ENCODE measurements around the gene PNKP. TPM values are rescaled to one million over a fixed set of nuclear protein-coding genes. Genes with fewer than 3 reads are reported as not detected.
A peak's percentile ranks its signal among the peaks of the same experiment; 100 is the strongest.

The PNKP gene
- total and polyA plus RNA-seq, 9 donors, result 20.2 to 41.7 (median 32.5) TPM

GRCh38 chr19:49851456-49852259 lies 15.7 kb downstream of the PNKP start:
- H3K36me3 ChIP-seq (ENCODE audit: control insufficient read depth, insufficient read depth, low read length), result peaks cover 41% of the 10 kb centered on the region
- H3K4me1 ChIP-seq (ENCODE audit: control insufficient read depth, insufficient read depth, low read length), result peaks cover 37% of the 10 kb centered on the region
- peak; percentile 74 for DNase-seq
- no peaks in the 10 kb centered on the region for H3K27me3 ChIP-seq (ENCODE audit: control insufficient read depth, insufficient read depth, low read length)
- peak overlapping the region; percentile 99 for H3K27ac ChIP-seq (ENCODE audit: low read length)
- peak overlapping the region; percentile 95 for H3K4me3 ChIP-seq (ENCODE audit: low read length)
- 1% methylated on average over 51 of the region's 78 CpGs for WGBS (ENCODE audit: insufficient coverage)
- peaks cover 9% of the 10 kb centered on the region for H3K9me3 ChIP-seq (replicated peaks; ENCODE audit: control insufficient read depth, low read depth, low read length)

DNA sequence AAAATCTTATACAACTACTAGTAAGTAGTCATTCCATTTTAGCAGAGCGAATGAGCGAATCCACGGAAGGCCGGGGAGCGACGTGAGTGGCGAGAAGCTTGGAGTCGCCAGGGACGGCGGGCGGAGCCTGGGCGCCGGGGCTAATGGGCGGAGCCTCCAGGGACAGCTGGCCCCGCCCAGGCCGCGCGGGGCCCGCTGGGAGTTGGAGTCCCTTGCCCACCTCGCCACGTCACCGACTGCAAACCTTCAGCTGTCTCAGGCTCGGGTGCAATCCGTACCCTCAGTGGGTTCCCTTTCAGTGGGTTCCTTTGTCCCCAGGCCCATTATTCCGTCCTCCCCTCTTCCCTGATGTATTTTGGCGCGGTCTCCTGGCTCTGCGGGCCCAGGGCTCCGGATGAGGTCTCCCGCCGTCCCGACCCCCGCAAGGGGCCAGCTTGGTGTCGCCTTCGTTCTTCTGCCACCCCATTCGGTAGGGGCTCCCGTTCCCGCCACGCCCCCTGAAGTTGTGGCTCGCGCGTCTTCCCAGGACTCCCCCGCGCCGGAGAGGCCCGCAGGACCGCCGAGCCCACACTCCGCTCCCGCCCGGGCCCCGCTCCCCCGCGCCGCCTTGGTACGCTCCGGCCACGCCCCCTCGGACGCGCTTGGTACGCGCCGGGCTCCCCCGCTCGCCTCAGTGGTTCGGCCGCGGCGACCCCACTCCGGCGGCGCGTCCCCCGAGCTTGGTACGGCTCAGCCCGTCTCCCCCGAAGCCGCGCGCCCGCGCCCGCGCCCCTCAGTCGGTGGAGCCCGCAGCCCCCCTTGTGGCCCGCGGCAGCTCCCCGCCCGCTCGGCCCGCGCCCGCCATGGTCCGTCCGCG lies 16.7 kb downstream of the PNKP start, which contains the start of gene PTOV1:
PTOV1 (plus strand) TSS at position 673 of the 856 bp plus-strand sequence.
- H3K4me3 ChIP-seq (ENCODE audit: low read length), result peak within 1 kb of the TSS; percentile 95
- H3K27me3 ChIP-seq (ENCODE audit: control insufficient read depth, insufficient read depth, low read length), result no peaks in the 10 kb centered on the region
- peaks cover 31% of the 10 kb centered on the region for H3K36me3 ChIP-seq (ENCODE audit: control insufficient read depth, insufficient read depth, low read length)
- 1% methylated on average over 91 of the region's 98 CpGs for WGBS (ENCODE audit: insufficient coverage)
- peak within 1 kb of the TSS; percentile 99 for H3K27ac ChIP-seq (ENCODE audit: low read length)
- H3K4me1 ChIP-seq (ENCODE audit: control insufficient read depth, insufficient read depth, low read length), result peaks cover 37% of the 10 kb centered on the region
- H3K9me3 ChIP-seq (replicated peaks; ENCODE audit: control insufficient read depth, low read depth, low read length), result peaks cover 9% of the 10 kb centered on the region
- DNase-seq, result peak; percentile 94

DNA sequence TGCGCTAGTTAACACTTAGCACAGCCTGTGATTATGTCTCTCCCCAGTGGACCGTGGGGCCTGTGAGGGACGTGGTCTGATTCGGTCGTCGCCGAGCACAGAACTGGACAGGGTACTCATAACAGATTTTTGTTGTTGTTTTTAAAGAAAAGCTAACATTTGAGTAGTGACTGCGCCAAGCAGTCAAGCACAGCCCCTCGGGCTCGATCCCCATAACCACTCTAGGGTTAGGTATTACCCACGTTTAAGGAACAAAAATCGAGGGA lies 17.2 kb downstream of the PNKP start:
- 57% methylated on average over 5 of the region's 12 CpGs for WGBS (ENCODE audit: insufficient coverage)
- Histone ChIP-seq H3K9me3 (replicated peaks; ENCODE audit: control insufficient read depth, low read depth, low read length) (peaks cover 9% of the 10 kb centered on the region), H3K36me3 (ENCODE audit: control insufficient read depth, insufficient read depth, low read length) (peaks cover 26% of the 10 kb centered on the region), H3K27me3 (ENCODE audit: control insufficient read depth, insufficient read depth, low read length) (no peaks in the 10 kb centered on the region), H3K4me3 (ENCODE audit: low read length) (peak overlapping the region; percentile 95), H3K4me1 (ENCODE audit: control insufficient read depth, insufficient read depth, low read length) (peaks cover 35% of the 10 kb centered on the region), H3K27ac (ENCODE audit: low read length) (peak overlapping the region; percentile 99)
- DNase-seq, result no peak

GRCh38 chr19:49849433-49850220 lies 17.7 kb downstream of the PNKP start:
- 90% methylated on average over 14 of the region's 15 CpGs for WGBS (ENCODE audit: insufficient coverage)

GRCh38 chr19:49848938-49849337 lies 18.4 kb downstream of the PNKP start:
- no peak for DNase-seq
- Histone ChIP-seq H3K27me3 (ENCODE audit: control insufficient read depth, insufficient read depth, low read length) (no peaks in the 10 kb centered on the region), H3K9me3 (replicated peaks; ENCODE audit: control insufficient read depth, low read depth, low read length) (peaks cover 9% of the 10 kb centered on the region), H3K36me3 (ENCODE audit: control insufficient read depth, insufficient read depth, low read length) (peaks cover 14% of the 10 kb centered on the region), H3K4me3 (ENCODE audit: low read length) (no peak overlapping the region), H3K4me1 (ENCODE audit: control insufficient read depth, insufficient read depth, low read length) (peaks cover 38% of the 10 kb centered on the region), H3K27ac (ENCODE audit: low read length) (no peak overlapping the region)
- WGBS (ENCODE audit: insufficient coverage), result no CpG with 5 or more reads among the region's 3 CpGs

More at GRCh38 chr19:49849433-49850220, 17.7 kb downstream of the PNKP start:
- H3K27ac ChIP-seq (ENCODE audit: low read length), result peak overlapping the region; percentile 99
- peak overlapping the region; percentile 95 for H3K4me3 ChIP-seq (ENCODE audit: low read length)
- DNase-seq, result peak; percentile 25
- peaks cover 38% of the 10 kb centered on the region for H3K4me1 ChIP-seq (ENCODE audit: control insufficient read depth, insufficient read depth, low read length)
- peaks cover 21% of the 10 kb centered on the region for H3K36me3 ChIP-seq (ENCODE audit: control insufficient read depth, insufficient read depth, low read length)
- no peaks in the 10 kb centered on the region for H3K27me3 ChIP-seq (ENCODE audit: control insufficient read depth, insufficient read depth, low read length)
- peaks cover 9% of the 10 kb centered on the region for H3K9me3 ChIP-seq (replicated peaks; ENCODE audit: control insufficient read depth, low read depth, low read length)

- 94% methylated on average over 3 of the region's 10 CpGs for WGBS (ENCODE audit: insufficient coverage)
- H3K4me1 ChIP-seq (ENCODE audit: control insufficient read depth, insufficient read depth, low read length), result peaks cover 29% of the 10 kb centered on the region
- no peak overlapping the region for H3K4me3 ChIP-seq (ENCODE audit: low read length)
- H3K27ac ChIP-seq (ENCODE audit: low read length), result no peak overlapping the region
- DNase-seq, result no peak
- H3K27me3 ChIP-seq (ENCODE audit: control insufficient read depth, insufficient read depth, low read length), result no peaks in the 10 kb centered on the region
- H3K9me3 ChIP-seq (replicated peaks; ENCODE audit: control insufficient read depth, low read depth, low read length), result peaks cover 9% of the 10 kb centered on the region
- peaks cover 8% of the 10 kb centered on the region for H3K36me3 ChIP-seq (ENCODE audit: control insufficient read depth, insufficient read depth, low read length)
Observed at GRCh38 chr19:49847731-49848696, 19.4 kb downstream of the PNKP start.

DNA sequence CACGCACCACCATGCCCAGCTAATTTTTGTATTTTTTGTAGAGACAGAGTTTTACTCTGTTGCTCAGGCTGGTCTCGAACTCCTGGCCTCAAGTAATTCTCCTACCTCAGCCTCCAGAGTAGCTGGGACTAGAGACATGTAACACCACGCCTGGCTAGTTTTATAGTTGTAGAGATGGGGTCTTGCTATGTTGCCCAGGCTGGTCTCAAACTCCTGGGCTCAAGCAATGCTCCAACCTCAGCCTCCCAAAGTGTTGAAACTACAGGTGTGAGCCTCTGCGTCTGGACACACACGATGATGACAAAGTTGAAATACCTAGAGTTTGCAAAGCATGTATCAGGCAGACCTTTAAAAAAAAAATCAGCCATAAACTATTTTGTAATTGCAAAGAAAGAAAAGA lies 21.0 kb downstream of the PNKP start:
- Histone ChIP-seq H3K9me3 (replicated peaks; ENCODE audit: control insufficient read depth, low read depth, low read length) (peaks cover 9% of the 10 kb centered on the region), H3K27ac (ENCODE audit: low read length) (no peak overlapping the region), H3K4me3 (ENCODE audit: low read length) (no peak overlapping the region), H3K27me3 (ENCODE audit: control insufficient read depth, insufficient read depth, low read length) (no peaks in the 10 kb centered on the region), H3K36me3 (ENCODE audit: control insufficient read depth, insufficient read depth, low read length) (peaks cover 13% of the 10 kb centered on the region), H3K4me1 (ENCODE audit: control insufficient read depth, insufficient read depth, low read length) (peaks cover 15% of the 10 kb centered on the region)
- DNase-seq, result no peak
- no CpG with 5 or more reads among the region's 5 CpGs for WGBS (ENCODE audit: insufficient coverage)

GRCh38 chr19:49845414-49845813 lies 22.0 kb downstream of the PNKP start:
- H3K27ac ChIP-seq (ENCODE audit: low read length), result no peak overlapping the region
- 100% methylated on average over 1 of the region's 3 CpGs for WGBS (ENCODE audit: insufficient coverage)
- no peak for DNase-seq

More at GRCh38 chr19:49845414-49845813, 22.0 kb downstream of the PNKP start:
- peaks cover 9% of the 10 kb centered on the region for H3K9me3 ChIP-seq (replicated peaks; ENCODE audit: control insufficient read depth, low read depth, low read length)
- no peaks in the 10 kb centered on the region for H3K27me3 ChIP-seq (ENCODE audit: control insufficient read depth, insufficient read depth, low read length)
- H3K4me3 ChIP-seq (ENCODE audit: low read length), result no peak overlapping the region
- H3K36me3 ChIP-seq (ENCODE audit: control insufficient read depth, insufficient read depth, low read length), result peaks cover 21% of the 10 kb centered on the region
- H3K4me1 ChIP-seq (ENCODE audit: control insufficient read depth, insufficient read depth, low read length), result peaks cover 15% of the 10 kb centered on the region

Data from muscle of leg (tissue), 11 donors.